ENCODE measurements around the gene DSTN. TPM values are rescaled to one million over a fixed set of nuclear protein-coding genes. Genes with fewer than 3 reads are reported as not detected.
A peak's percentile ranks its signal among the peaks of the same experiment; 100 is the strongest.

DSTN gene
- total and polyA plus RNA-seq, 4 donors = 1,041 to 5,298 (median 2,110) TPM

DNA sequence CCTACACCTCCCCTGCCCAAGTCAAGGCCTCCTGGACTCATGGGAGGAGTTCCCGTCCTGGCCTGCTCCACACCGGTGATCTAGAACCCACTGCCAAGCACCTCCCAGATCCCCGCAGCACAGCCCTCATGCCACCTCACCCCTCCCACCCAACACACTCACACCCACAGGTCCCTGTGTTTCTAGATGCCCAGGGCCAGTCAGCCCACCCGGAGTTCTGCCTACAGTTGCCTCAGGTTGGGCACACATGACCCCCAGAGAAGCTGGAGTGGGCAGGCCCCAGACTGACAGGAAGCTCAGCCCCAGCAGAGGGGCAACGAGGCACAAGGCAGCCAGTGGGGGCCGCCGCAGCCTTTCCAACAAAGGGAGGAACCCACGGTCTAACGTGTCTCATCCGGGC, 82.5 kb downstream of the DSTN start:
- H3K4me1 ChIP-seq (ENCODE audit: control insufficient read depth in 1 of 2, insufficient read depth in 2 of 2, low read length in 2 of 2) = no peaks in the 10 kb centered on the region
- H3K4me3 ChIP-seq (ENCODE audit: low read length in 2 of 2) = no peak overlapping the region
- no peak overlapping the region for H3K27ac ChIP-seq (ENCODE audit: low read depth in 1 of 2, low read length in 2 of 2)
- H3K36me3 ChIP-seq (ENCODE audit: control insufficient read depth in 1 of 2, insufficient read depth in 2 of 2, low read length in 1 of 2) = peaks cover 0 to 2% of the 10 kb centered on the region in 2 donors
- H3K9me3 ChIP-seq (ENCODE audit: control insufficient read depth, low read length) = no peaks in the 10 kb centered on the region
- ATAC-seq (ENCODE audit: low FRiP score) (no peak), DNase-seq (peak in 1 of 2 donors; percentile 70)
- no peaks in the 10 kb centered on the region for H3K27me3 ChIP-seq (ENCODE audit: control insufficient read depth in 1 of 2, insufficient read depth in 2 of 2, low read length in 1 of 2)
- intact Hi-C loops (cut with DNase I) = loop anchor here in 1 of 2 donors (10.0 kb wide), 1 partner anchor 242 kb away; no protein-coding TSS in a partner anchor
- 67 to 69% methylated on average over 10 of the region's 10 CpGs for whole genome bisulfite sequencing, 2 donors

DNA sequence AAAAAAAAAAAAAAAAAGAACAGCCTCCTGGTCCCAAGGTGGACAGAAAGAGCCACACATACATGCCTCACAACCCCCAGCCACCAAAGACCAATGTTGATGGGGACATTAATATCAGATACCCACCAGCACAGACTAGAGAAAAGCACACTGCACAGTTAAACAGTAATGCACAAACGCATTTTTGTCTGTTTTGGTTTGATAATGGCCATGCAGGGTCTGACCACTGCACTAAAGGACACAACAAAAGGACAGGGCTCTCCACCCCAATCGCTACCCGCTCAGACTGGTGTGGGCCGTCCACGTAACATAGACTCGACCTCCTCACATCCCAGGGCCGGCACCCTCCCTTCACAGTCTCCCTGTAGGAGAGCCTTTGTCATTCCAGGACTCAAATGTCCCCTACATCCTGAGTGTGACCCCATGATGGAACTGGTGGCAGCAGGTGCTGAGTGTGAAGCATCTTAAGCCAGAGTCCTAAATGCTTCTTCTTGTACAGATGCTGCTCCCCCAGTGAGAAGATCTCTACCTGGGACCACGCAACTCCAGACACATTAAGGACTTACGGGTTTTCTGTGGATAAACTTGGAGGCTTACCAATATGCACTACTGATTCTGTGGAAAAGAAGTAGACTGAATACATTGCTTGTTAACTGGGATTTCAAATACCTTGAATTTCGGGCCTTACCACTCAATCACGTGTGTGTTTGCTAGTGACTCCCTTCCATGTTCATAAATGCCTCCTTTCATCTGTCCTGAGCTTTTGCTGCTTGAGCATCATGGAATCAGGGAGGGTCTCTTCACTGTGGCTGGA, 84.2 kb downstream of the DSTN start:
- intact Hi-C loops (cut with DNase I) = loop anchor here in 1 of 2 donors (10.0 kb wide), 1 partner anchor 241 kb away; no protein-coding TSS in a partner anchor
- DNase-seq = peak in 1 of 2 donors; percentile 48
- H3K4me1 ChIP-seq (ENCODE audit: control insufficient read depth in 1 of 2, insufficient read depth in 2 of 2, low read length in 2 of 2) = peaks cover 0 to 2% of the 10 kb centered on the region in 2 donors
- 88% methylated on average over 11 of the region's 11 CpGs for WGBS, 2 donors
- no peaks in the 10 kb centered on the region for H3K9me3 ChIP-seq (ENCODE audit: control insufficient read depth, low read length)
- H3K27me3 ChIP-seq (ENCODE audit: control insufficient read depth in 1 of 2, insufficient read depth in 2 of 2, low read length in 1 of 2) = no peaks in the 10 kb centered on the region
- peaks cover 4% of the 10 kb centered on the region in 2 donors for H3K36me3 ChIP-seq (ENCODE audit: control insufficient read depth in 1 of 2, insufficient read depth in 2 of 2, low read length in 1 of 2)
- no peak for ATAC-seq (ENCODE audit: low FRiP score)
- no peak overlapping the region for H3K4me3 ChIP-seq (ENCODE audit: low read length in 2 of 2)
- H3K27ac ChIP-seq (ENCODE audit: low read depth in 1 of 2, low read length in 2 of 2) = no peak overlapping the region

DNA sequence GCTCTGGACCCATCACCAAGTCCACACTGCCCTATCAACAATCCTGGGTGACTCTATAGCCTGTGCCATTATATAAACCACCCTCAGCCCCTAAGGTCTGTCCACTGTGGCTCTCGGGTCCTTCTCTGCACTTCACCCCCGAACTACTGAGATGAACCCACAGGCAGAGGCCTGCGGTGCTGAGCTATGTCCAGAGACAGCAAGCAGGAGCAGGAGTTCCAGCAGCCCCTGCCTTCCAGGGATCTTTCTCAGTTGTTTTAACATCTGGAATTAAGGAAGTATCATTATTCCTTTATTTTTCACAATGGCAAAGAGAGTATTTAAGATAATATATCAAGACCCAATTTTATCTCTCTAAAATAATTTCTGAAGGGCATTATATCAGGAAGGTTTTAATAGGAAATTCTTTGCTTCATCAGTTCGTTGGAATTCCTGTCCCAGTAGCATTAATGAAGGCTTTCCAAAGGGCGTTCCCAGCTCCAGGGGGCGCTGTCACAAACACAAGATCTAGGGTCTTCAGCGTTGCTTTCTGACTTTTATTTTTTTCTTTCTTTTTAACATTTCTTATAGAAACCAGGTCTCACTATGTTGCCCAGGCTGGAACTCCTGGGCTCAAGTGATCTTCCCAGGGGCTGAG, 84.9 kb downstream of the DSTN start:
- no peaks in the 10 kb centered on the region for H3K9me3 ChIP-seq (ENCODE audit: control insufficient read depth, low read length)
- DNase-seq (peak in 1 of 2 donors; percentile 86), ATAC-seq (ENCODE audit: low FRiP score) (no peak)
- peaks cover 0 to 2% of the 10 kb centered on the region in 2 donors for H3K4me1 ChIP-seq (ENCODE audit: control insufficient read depth in 1 of 2, insufficient read depth in 2 of 2, low read length in 2 of 2)
- H3K27me3 ChIP-seq (ENCODE audit: control insufficient read depth in 1 of 2, insufficient read depth in 2 of 2, low read length in 1 of 2) = no peaks in the 10 kb centered on the region
- no peak overlapping the region for H3K27ac ChIP-seq (ENCODE audit: low read depth in 1 of 2, low read length in 2 of 2)
- intact Hi-C loops (cut with DNase I) = loop anchor here in 1 of 2 donors (10.0 kb wide), 1 partner anchor 240 kb away; no protein-coding TSS in a partner anchor
- WGBS, 2 donors = 46% methylated on average over 7 of the region's 7 CpGs
- peaks cover 4% of the 10 kb centered on the region in 2 donors for H3K36me3 ChIP-seq (ENCODE audit: control insufficient read depth in 1 of 2, insufficient read depth in 2 of 2, low read length in 1 of 2)
- H3K4me3 ChIP-seq (ENCODE audit: low read length in 2 of 2) = no peak overlapping the region

DNA sequence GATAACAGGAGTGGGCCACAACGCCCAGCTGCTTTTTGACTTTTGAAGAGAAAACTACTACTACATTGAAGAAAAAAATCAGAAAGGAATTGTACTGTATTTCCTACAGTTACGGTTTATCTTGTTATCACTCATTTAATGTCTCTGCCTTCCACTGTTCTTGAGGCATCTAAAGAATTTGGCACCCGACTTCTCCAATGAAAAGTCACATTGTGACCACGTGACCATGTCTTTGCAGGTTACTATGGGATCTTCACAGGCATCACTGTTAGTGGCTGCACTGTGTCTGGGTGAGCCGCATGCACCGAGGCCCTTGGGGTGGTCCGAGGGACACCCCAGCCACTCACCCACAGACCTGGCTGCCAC, 85.4 kb downstream of the DSTN start:
- Histone ChIP-seq H3K27ac (ENCODE audit: low read depth in 1 of 2, low read length in 2 of 2) (no peak overlapping the region), H3K4me3 (ENCODE audit: low read length in 2 of 2) (no peak overlapping the region), H3K4me1 (ENCODE audit: control insufficient read depth in 1 of 2, insufficient read depth in 2 of 2, low read length in 2 of 2) (peaks cover 0 to 2% of the 10 kb centered on the region in 2 donors), H3K9me3 (ENCODE audit: control insufficient read depth, low read length) (no peaks in the 10 kb centered on the region), H3K36me3 (ENCODE audit: control insufficient read depth in 1 of 2, insufficient read depth in 2 of 2, low read length in 1 of 2) (peaks cover 3 to 4% of the 10 kb centered on the region in 2 donors), H3K27me3 (ENCODE audit: control insufficient read depth in 1 of 2, insufficient read depth in 2 of 2, low read length in 1 of 2) (no peaks in the 10 kb centered on the region)
- DNase-seq = peak in 1 of 2 donors; percentile 28
- no peak for ATAC-seq (ENCODE audit: low FRiP score)
- WGBS, 2 donors = 53 to 64% methylated on average over 7 of the region's 7 CpGs
- intact Hi-C loops (cut with DNase I) = loop anchor here in 1 of 2 donors (10.0 kb wide), 1 partner anchor 240 kb away; no protein-coding TSS in a partner anchor

- 72 to 77% methylated on average over 11 of the region's 11 CpGs for WGBS, 2 donors
- Histone ChIP-seq H3K36me3 (ENCODE audit: control insufficient read depth in 1 of 2, insufficient read depth in 2 of 2, low read length in 1 of 2) (peaks cover 2 to 4% of the 10 kb centered on the region in 2 donors), H3K27me3 (ENCODE audit: control insufficient read depth in 1 of 2, insufficient read depth in 2 of 2, low read length in 1 of 2) (no peaks in the 10 kb centered on the region), H3K4me3 (ENCODE audit: low read length in 2 of 2) (no peak overlapping the region), H3K4me1 (ENCODE audit: control insufficient read depth in 1 of 2, insufficient read depth in 2 of 2, low read length in 2 of 2) (peaks cover 0 to 5% of the 10 kb centered on the region in 2 donors), H3K27ac (ENCODE audit: low read depth in 1 of 2, low read length in 2 of 2) (no peak overlapping the region), H3K9me3 (ENCODE audit: control insufficient read depth, low read length) (no peaks in the 10 kb centered on the region)
- no peak for ATAC-seq (ENCODE audit: low FRiP score)
- intact Hi-C loops (cut with DNase I) = loop anchor here in 1 of 2 donors (10.0 kb wide), 1 partner anchor 239 kb away; no protein-coding TSS in a partner anchor
- peak in 1 of 2 donors; percentile 53 for DNase-seq
These were observed 86.1 kb downstream of the DSTN start for GRCh38 chr20:17655865-17656479.

DNA sequence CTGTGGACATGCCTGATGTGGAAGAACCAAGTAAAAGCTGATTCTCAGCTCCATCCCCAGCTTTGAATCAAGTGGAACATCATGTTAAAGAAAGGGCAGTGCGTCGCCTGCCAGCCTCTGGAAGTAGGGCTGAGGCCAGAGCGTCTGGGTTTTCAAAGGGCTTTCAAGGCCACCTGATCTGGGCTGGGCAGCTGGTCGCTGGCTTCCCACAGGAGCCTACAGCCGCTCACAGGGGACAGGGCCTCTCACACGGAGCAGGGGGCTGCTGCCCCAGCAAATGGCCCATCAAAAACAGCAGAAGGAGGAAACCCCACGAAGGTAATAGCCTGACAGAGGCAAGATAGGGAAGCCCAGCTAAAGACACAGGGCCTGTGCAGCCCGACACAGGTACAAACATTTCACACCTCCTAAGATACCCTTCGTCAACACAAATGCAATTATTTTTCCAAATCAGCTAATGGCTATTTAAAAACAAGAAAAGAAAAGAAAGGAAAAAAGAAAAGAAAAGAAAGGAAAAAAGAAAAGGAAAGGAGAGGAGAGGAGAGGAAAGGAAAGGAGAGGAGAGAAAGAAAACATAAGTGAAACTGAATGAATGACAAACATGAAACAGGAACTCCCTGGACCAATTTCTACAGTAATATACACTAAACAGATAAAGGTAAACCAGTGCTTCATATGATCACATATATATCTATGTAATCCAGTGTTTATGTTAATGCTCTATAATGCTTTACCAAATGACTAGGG, 87.4 kb downstream of the DSTN start:
- peaks cover 2 to 4% of the 10 kb centered on the region in 2 donors for H3K36me3 ChIP-seq (ENCODE audit: control insufficient read depth in 1 of 2, insufficient read depth in 2 of 2, low read length in 1 of 2)
- H3K4me1 ChIP-seq (ENCODE audit: control insufficient read depth in 1 of 2, insufficient read depth in 2 of 2, low read length in 2 of 2) = peaks cover 0 to 10% of the 10 kb centered on the region in 2 donors
- DNase-seq (peak in 1 of 2 donors; percentile 70), ATAC-seq (ENCODE audit: low FRiP score) (no peak)
- H3K4me3 ChIP-seq (ENCODE audit: low read length in 2 of 2) = no peak overlapping the region
- intact Hi-C loops (cut with DNase I) = loop anchor here in 1 of 2 donors (10.0 kb wide), 1 partner anchor 238 kb away; no protein-coding TSS in a partner anchor
- H3K27ac ChIP-seq (ENCODE audit: low read depth in 1 of 2, low read length in 2 of 2) = no peak overlapping the region
- H3K27me3 ChIP-seq (ENCODE audit: control insufficient read depth in 1 of 2, insufficient read depth in 2 of 2, low read length in 1 of 2) = no peaks in the 10 kb centered on the region
- WGBS, 2 donors = 36 to 40% methylated on average over 9 of the region's 9 CpGs
- no peaks in the 10 kb centered on the region for H3K9me3 ChIP-seq (ENCODE audit: control insufficient read depth, low read length)

GRCh38 chr20:17657898-17658647, 88.2 kb downstream of the DSTN start:
- ATAC-seq (ENCODE audit: low FRiP score) (no peak), DNase-seq (peak in 1 of 2 donors; percentile 63)
- no peaks in the 10 kb centered on the region for H3K9me3 ChIP-seq (ENCODE audit: control insufficient read depth, low read length)
- peaks cover 0 to 10% of the 10 kb centered on the region in 2 donors for H3K4me1 ChIP-seq (ENCODE audit: control insufficient read depth in 1 of 2, insufficient read depth in 2 of 2, low read length in 2 of 2)
- no peaks in the 10 kb centered on the region for H3K27me3 ChIP-seq (ENCODE audit: control insufficient read depth in 1 of 2, insufficient read depth in 2 of 2, low read length in 1 of 2)
- intact Hi-C loops (cut with DNase I) = loop anchor here in 1 of 2 donors (10.0 kb wide), 1 partner anchor 237 kb away; no protein-coding TSS in a partner anchor
- no peak overlapping the region for H3K27ac ChIP-seq (ENCODE audit: low read depth in 1 of 2, low read length in 2 of 2)
- no peak overlapping the region for H3K4me3 ChIP-seq (ENCODE audit: low read length in 2 of 2)
- peaks cover 2 to 4% of the 10 kb centered on the region in 2 donors for H3K36me3 ChIP-seq (ENCODE audit: control insufficient read depth in 1 of 2, insufficient read depth in 2 of 2, low read length in 1 of 2)
- 89 to 90% methylated on average over 9 of the region's 9 CpGs for WGBS, 2 donors

All from aorta (tissue), 5 donors.